ENCODE data around the gene NR3C2. TPM values are rescaled to one million over a fixed set of nuclear protein-coding genes. Genes with fewer than 3 reads are reported as not detected.

Gene NR3C2
- total RNA-seq, 1 experiment from 2014 or later, result 2.8 TPM

- DNase-seq (no peak), ATAC-seq (no peak)
- no peak overlapping the region for H3K4me3 ChIP-seq (ENCODE audit: low read length)
- H3K27me3 ChIP-seq (ENCODE audit: low read length), result no peaks in the 10 kb centered on the region
- H3K4me2 ChIP-seq (ENCODE audit: low read length), result no peak overlapping the region
- no peaks in the 10 kb centered on the region for H3K4me1 ChIP-seq (ENCODE audit: insufficient read depth, low read length)
- no peaks in the 10 kb centered on the region for H3K36me3 ChIP-seq (ENCODE audit: low read depth, low read length)
- intact Hi-C loops (cut with micrococcal nuclease), result no loop called here
- no peak overlapping the region for H3K27ac ChIP-seq (ENCODE audit: low read length)
- ChIA-PET CTCF (no interaction called here), POLR2A (ENCODE audit: unreplicated experiment) (no interaction called here)
- no peaks in the 10 kb centered on the region for H3F3A ChIP-seq (ENCODE audit: low read length, unreplicated experiment)
- H4K20me1 ChIP-seq (ENCODE audit: low read length), result no peaks in the 10 kb centered on the region
- H3K9ac ChIP-seq (ENCODE audit: low read length), result no peak overlapping the region
- H3K9me3 ChIP-seq (ENCODE audit: low read length), result no peaks in the 10 kb centered on the region
- no TSS peak for BruUV-seq (replicated peaks)
- H2AFZ ChIP-seq (ENCODE audit: low read length), result no peak overlapping the region
- no peaks in the 10 kb centered on the region for H3K79me2 ChIP-seq (ENCODE audit: low read length)
- no peaks in the 10 kb centered on the region for H3K9me2 ChIP-seq (replicated peaks; ENCODE audit: low read length)
- TF ChIP-seq EZH2 (IDR thresholded peaks at IDR 0.05; ENCODE audit: low read length, unreplicated experiment) (no peak), CTCF (conservative IDR thresholded peaks at IDR 0.05; ENCODE audit: low read depth, low read length) (no peak), EZH2phosphoT487 (IDR thresholded peaks at IDR 0.05; ENCODE audit: borderline replicate concordance, low read length) (no peak)
Measured at GRCh38 chr4:148366251-148366650, 76.0 kb downstream of the NR3C2 start.

- H3K27ac ChIP-seq (ENCODE audit: low read length), result no peak overlapping the region
- no peaks in the 10 kb centered on the region for H3K27me3 ChIP-seq (ENCODE audit: low read length)
- no peak overlapping the region for H3K9ac ChIP-seq (ENCODE audit: low read length)
- no TSS peak for BruUV-seq (replicated peaks)
- intact Hi-C loops (cut with micrococcal nuclease), result no loop called here
- H3K9me3 ChIP-seq (ENCODE audit: low read length), result no peaks in the 10 kb centered on the region
- TF ChIP-seq EZH2phosphoT487 (IDR thresholded peaks at IDR 0.05; ENCODE audit: borderline replicate concordance, low read length) (no peak), EZH2 (IDR thresholded peaks at IDR 0.05; ENCODE audit: low read length, unreplicated experiment) (no peak), CTCF (conservative IDR thresholded peaks at IDR 0.05; ENCODE audit: low read depth, low read length) (no peak)
- no peak for DNase-seq
- ChIA-PET POLR2A (ENCODE audit: unreplicated experiment) (no interaction called here), CTCF (no interaction called here)
- H3K79me2 ChIP-seq (ENCODE audit: low read length), result no peaks in the 10 kb centered on the region
- H3K36me3 ChIP-seq (ENCODE audit: low read depth, low read length), result no peaks in the 10 kb centered on the region
- H3K4me3 ChIP-seq (ENCODE audit: low read length), result no peak overlapping the region
- no peak overlapping the region for H3K4me2 ChIP-seq (ENCODE audit: low read length)
- no peaks in the 10 kb centered on the region for H3K9me2 ChIP-seq (replicated peaks; ENCODE audit: low read length)
- no peaks in the 10 kb centered on the region for H4K20me1 ChIP-seq (ENCODE audit: low read length)
- H3K4me1 ChIP-seq (ENCODE audit: insufficient read depth, low read length), result no peaks in the 10 kb centered on the region
- no peaks in the 10 kb centered on the region for H3F3A ChIP-seq (ENCODE audit: low read length, unreplicated experiment)
- no peak overlapping the region for H2AFZ ChIP-seq (ENCODE audit: low read length)
- ATAC-seq, result no peak
Measured at GRCh38 chr4:148364525-148364924, 77.7 kb downstream of the NR3C2 start.

- Histone ChIP-seq H3K9me2 (replicated peaks; ENCODE audit: low read length) (no peaks in the 10 kb centered on the region), H3K79me2 (ENCODE audit: low read length) (no peaks in the 10 kb centered on the region), H4K20me1 (ENCODE audit: low read length) (no peaks in the 10 kb centered on the region), H3K36me3 (ENCODE audit: low read depth, low read length) (no peaks in the 10 kb centered on the region), H3F3A (ENCODE audit: low read length, unreplicated experiment) (no peaks in the 10 kb centered on the region), H3K27me3 (ENCODE audit: low read length) (no peaks in the 10 kb centered on the region), H2AFZ (ENCODE audit: low read length) (no peak overlapping the region), H3K4me3 (ENCODE audit: low read length) (no peak overlapping the region), H3K4me1 (ENCODE audit: insufficient read depth, low read length) (no peaks in the 10 kb centered on the region), H3K4me2 (ENCODE audit: low read length) (no peak overlapping the region), H3K9me3 (ENCODE audit: low read length) (no peaks in the 10 kb centered on the region), H3K9ac (ENCODE audit: low read length) (no peak overlapping the region), H3K27ac (ENCODE audit: low read length) (no peak overlapping the region)
- BruUV-seq (replicated peaks), result no TSS peak
- no peak for TF ChIP-seq CTCF (conservative IDR thresholded peaks at IDR 0.05; ENCODE audit: low read depth, low read length)
- TF ChIP-seq EZH2 (IDR thresholded peaks at IDR 0.05; ENCODE audit: low read length, unreplicated experiment), result no peak
- TF ChIP-seq EZH2phosphoT487 (IDR thresholded peaks at IDR 0.05; ENCODE audit: borderline replicate concordance, low read length), result no peak
- ATAC-seq (no peak), DNase-seq (no peak)
- intact Hi-C loops (cut with micrococcal nuclease), result no loop called here
- CTCF ChIA-PET, result no interaction called here
- POLR2A ChIA-PET (ENCODE audit: unreplicated experiment), result no interaction called here
Measured at GRCh38 chr4:148359769-148360168, 82.4 kb downstream of the NR3C2 start.
